GM19240 (cell line): Measurements from ENCODE around the gene TBCD.

Experiments
- DNase-seq: peaks from one replicate; pipeline ENCODE4 v3.0.0; 2011; ENCODE audit warnings: low spot score; ENCODE audit not compliant: insufficient read length

TBCD gene

DNA sequence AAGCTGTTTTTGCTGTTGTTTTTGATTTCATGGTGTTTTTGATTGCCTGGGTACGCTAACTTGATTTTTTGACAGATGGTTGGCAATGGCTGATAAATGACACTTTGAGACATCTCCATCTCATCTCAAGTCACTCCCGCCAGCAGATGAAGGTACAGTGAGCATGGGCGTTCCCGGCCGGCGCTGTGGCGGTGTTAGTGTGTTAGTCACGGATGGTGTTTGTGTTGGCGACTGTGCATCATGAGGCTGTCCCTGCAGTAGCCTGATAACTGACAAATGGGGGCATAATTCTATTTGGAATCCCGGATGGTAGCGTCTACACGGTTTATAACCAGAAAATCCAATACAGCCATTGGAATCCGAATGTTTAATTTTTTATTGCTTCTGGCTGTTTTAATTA, 169.6 kb downstream of the TBCD start:
- DNase-seq: no peak

DNA sequence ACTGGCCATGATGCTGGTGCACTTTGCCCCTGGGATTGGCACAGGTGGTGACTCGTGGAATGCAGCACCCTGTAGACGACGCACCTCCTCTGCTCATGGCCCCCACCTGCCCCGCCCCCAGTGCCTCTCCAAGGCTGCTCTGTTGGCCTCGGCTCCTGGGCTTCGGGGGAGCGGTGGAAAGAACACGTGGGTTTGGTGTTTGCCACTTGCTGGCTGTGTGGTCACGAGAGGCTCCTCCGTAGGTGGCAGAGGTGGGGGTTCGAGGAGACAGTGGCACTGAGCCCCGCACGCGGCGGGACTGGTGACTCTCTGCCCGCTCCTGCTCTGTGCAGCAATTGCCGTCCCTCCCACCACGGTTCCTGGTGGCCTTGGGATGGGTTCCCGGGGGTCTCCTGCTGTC, 170.8 kb downstream of the TBCD start:
- no peak for DNase-seq

DNA sequence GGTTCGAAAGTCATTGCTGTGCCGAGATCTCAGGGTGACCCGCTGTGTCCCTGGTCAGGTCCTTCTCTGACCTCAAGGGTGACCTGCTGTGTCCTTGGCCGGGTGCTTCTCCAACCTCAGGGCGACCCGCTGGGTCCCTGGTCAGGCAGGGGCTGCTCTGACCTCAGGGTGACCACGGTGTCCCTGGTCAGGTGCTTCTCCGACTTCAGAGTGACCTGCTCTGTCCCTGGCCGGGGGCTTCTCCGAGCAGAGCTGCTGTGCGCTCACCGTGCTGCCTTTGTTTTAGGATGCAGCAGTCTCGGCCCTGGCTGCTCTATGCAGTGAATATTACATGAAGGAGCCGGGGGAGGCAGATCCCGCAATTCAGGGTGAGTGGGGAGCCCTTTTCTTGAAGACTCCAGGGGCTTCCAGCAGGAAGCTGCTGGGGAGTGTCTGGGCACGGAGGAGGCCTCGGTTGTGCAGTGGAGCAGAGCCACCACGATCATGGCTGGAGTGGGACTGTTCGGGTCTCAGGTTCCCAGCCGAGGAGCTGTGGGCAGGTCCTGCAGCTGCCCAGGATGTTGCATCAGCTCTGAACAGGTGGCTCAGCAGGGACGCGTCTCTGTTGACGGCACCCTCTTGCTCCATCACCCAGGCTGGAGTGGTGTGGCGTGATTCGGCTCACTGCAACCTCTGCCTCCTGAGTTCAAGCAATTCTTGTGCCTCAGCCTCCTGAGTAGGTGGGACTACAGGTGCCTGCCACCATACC, 171.7 kb downstream of the TBCD start:
- no peak for DNase-seq

DNA sequence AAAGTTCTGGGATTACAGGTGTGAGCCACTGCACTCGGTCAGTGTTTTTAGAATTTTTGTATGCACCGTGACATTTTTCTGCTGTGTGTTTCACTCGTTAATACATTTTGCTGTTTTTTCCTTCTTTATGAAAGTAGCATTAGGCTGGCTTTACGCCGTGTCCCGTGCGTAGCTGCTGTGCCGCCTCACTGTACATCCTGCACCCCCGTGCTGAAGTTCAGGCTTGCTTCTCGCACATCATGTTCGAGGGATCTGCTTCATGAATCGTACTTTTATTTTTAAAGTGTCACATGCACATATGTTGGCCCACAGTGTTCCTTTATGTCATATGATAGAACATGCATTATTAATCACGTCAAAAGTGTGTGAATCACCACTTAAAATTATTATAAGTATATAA, 172.3 kb downstream of the TBCD start:
- no peak for DNase-seq

DNA sequence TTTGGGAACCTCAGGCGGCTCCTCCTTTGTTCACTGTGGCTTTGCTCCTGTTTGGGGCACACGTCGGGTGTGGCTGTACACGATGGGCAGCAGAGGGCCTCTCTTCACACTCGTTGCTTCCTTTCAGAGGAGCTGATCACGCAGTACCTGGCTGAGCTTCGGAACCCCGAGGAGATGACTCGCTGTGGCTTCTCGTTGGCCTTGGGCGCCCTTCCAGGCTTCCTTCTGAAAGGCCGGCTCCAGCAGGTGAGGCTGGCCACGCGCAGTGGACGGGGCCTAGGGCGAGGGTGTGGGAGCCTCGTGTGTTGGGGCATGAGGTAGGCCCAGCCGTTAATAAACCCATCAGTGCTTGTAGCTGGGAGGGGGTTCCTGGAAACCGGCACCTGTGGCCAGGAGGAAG, 172.9 kb downstream of the TBCD start:
- no peak for DNase-seq

DNA sequence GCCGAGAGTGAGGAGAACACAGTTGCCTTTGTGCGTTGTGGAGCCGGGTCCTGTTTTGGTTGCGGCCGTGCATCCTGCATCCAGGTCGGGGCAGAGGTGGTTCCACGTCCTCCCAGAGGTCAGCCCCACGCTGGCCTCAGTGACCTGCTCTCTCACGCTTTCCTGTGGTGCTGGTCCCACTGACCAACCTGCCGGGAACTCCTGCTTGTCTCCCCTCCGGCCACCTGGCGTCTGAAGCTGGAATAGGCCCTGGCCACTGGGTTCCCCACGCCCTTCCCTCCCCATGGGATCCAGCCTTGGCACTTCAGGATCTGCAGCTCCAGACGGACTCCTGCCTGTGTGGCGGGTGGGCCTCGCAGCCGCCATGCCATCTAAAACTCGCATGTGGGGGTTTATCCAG, 173.5 kb downstream of the TBCD start:
- no peak for DNase-seq

DNA sequence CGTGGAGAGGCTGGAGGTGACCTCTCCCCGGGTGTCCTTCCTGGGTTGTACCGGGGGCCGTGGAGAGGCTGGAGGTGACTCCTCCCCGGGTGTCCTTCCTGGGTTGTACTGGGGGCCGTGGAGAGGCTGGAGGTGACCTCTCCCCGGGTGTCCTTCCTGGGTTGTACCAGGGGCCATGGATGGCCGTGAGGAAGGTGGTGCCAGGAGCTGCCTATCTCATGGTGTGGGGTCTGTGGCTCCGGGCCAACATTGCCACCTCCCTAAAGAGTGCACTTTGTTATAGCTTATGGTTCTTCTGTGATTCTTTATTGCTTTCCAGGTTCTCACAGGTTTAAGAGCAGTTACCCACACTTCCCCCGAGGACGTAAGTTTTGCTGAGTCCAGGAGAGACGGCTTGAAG, 174.2 kb downstream of the TBCD start:
- no peak for DNase-seq

DNA sequence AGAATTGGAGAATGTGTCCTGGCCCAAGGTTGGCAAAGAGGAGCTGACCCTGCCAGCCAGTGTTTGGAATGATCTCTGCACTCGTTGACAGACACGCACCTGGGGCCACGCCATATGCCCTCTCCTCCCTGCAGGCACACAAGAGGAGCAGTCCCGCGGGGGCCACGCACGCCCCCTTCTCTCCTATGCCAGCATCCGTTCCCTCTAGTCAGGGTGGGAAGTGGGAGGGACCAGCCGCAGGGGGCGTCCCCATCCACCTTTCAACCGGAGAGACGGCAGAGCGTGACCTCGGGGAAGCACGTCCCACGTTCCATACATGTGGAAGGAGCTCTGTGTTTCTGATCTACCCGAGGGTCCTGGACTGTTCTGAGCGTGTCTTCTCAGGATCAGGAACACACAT, 174.9 kb downstream of the TBCD start:
- no peak for DNase-seq

DNA sequence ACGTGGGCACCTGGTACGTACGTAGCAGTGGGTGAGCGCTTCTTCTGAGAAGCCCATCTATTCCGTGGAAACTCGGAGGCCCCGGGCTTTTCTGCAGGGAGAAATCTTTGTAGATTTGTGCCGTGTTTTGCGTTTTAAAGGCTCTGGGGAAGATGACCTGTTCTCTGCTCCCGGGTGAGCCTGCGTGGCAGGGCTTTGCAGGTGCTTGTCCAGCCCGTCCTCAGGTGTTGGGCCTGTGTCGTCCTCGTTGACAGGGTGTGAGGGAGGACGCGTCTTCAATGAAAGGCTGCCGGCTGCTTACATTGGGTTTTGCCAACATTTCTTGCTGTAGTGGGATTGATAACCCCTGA, 175.4 kb downstream of the TBCD start:
- no peak for DNase-seq

DNA sequence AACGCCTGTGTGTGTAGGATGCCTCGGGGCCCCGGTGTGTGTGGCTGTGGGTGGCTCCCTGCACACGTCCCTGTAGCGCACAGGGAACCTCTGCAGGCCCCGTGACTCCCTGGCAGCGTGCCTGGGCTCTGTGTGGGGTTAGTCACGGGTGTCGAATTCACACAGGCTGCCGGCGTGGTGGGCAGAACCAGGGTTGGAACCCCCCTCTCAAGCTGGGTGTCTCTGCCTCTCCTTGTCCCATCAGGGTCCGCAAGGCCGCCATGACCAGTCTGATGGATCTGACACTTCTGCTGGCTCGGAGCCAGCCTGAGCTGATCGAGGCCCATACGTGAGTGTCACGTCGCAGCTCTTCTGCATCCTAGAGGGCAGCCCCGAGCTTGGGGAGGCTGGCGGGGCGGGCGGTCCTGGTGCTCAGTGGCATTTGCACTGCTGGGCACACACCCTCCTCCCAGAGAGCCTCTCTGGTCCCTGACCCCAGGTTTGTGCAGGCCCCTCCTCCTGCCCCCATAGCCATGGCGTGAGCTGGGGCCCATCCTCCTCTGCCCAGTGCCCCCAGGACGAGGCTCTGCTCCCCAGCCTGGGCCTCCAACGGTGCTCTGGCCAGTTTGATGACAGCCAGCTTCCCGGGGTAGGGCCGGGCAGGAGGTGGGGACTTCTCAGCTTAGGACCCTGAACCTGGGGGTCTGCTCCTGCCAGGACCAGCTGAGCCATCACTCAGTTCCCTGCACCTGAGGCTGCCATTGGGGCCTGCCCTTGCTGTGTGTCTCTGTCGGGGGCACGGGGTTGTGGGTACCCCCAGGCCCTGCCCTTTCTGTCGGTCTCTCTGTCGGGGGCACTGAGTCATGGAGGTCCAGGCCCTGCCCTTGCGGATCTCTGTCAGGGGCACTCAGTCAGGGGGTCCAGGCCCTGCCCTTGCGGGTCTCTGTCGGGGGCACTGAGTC, 176.1 kb downstream of the TBCD start:
- no peak for DNase-seq

DNA sequence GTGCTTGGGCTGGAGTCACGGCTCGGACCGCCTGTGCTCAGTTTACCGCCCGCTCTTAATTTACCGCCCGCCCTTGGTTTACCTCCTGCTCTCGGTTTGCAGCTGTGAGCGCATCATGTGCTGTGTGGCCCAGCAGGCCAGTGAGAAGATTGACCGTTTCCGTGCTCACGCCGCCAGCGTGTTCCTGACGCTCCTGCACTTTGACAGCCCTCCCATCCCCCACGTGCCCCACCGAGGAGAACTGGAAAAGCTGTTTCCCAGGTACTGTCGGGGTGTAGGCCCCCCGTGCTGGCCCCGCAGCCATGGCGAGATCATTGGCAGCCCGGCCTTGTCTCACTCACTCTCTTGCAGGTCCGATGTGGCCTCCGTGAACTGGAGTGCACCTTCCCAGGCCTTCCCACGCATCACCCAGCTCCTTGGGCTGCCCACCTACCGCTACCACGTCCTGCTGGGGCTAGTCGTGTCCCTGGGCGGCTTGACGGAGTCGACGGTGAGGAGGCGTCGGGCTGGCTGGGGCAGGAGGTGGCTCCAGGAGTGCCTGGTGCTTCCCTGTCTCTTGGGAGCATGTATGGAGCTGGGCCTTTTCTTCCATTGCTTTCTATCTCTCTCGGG, 177.3 kb downstream of the TBCD start:
- DNase-seq: no peak

DNA sequence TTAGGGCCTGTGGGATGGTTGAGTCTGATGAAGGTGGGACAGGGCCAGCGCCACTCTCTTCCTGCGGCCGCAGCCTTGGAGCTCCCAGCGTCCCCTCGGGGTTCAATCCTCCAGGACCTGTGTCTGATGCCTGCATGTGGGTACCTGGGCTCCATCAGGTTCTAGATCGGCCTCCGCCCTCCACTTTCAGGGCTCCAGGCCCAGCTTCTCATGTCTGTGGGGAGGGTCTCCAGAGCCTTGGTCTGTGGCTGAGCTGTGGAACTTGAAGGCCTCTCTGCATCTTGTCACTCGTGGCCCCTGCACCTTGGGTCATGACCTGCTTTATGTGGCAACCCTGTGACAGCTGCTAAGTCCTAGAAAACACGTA, 177.8 kb downstream of the TBCD start:
- DNase-seq: no peak

DNA sequence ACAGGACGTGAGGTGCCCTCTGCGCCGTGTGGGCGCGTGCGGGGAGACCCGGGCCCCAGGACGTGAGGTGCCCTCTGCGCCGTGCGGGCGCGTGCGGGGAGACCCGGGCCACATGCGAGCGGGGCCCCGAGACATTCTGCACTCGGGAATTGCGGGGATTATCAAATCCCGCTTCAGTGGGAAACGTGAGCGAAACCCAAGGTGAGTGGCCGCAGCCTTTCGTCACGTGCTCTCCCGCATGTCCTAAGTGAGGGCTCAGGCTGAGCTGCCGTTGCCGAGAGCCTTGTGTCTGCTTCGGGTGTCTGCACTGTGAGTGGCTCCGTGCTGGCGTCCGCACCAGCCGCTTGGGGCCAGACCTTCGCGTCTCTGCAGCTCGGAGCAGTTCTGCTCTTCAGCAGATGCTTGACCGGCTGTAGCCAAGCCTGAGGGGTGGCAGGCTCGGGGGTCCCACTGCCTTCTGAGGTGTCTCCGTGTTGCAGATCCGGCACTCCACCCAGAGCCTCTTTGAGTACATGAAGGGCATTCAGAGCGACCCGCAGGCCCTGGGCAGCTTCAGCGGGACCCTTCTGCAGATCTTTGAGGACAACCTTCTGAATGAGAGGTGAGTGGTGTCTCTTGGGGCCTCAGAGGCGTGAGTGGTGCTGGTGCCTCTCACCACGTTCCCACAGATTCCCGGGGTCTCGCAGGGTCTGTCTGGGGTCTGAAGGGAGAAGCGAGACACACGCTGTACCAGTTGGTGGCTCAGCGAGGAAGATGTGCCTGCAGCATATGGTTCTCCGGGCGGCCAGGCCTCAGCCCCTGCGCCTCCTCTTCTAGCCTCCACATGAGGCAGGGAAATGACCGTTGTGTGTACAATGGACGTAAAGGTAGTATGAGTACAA, 178.4 kb downstream of the TBCD start:
- DNase-seq: no peak

DNA sequence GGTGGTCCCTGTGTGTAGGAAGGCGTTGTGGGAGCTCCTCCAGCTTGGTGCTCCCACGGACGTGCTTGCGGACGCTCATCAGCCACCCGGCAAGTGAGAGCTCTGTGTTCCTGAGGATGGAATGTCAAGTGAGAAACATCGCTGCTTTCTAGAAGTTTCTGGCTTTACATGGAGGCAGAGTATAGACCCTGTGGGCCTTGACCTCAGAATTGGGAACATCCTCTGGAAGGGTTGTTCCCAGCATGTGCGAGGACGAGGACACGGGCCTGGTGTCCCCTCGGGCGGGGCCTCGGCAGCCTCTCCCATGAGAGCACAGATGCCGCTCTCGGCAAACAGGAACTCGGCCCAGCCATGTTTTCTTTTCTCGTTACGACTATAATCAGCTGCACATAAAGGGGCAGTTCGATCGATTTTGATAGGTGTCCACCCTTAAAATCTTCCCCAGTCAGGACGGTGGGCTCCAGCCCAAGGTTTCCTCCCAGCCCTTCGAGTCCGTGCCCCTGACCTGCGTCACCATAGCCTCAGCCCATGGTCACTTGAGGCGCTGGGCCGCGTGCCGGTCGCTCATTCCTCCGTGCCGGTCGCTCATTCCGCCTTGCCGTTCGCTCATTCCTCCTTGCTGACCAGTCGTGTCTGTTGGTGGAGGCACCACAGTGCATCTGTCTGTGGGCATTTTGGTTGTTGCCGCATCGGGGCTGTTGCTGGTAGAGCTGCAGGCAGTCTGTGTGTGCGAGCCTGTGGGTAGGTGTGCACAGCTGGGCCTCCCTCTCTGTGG, 179.2 kb downstream of the TBCD start:
- no peak for DNase-seq

DNA sequence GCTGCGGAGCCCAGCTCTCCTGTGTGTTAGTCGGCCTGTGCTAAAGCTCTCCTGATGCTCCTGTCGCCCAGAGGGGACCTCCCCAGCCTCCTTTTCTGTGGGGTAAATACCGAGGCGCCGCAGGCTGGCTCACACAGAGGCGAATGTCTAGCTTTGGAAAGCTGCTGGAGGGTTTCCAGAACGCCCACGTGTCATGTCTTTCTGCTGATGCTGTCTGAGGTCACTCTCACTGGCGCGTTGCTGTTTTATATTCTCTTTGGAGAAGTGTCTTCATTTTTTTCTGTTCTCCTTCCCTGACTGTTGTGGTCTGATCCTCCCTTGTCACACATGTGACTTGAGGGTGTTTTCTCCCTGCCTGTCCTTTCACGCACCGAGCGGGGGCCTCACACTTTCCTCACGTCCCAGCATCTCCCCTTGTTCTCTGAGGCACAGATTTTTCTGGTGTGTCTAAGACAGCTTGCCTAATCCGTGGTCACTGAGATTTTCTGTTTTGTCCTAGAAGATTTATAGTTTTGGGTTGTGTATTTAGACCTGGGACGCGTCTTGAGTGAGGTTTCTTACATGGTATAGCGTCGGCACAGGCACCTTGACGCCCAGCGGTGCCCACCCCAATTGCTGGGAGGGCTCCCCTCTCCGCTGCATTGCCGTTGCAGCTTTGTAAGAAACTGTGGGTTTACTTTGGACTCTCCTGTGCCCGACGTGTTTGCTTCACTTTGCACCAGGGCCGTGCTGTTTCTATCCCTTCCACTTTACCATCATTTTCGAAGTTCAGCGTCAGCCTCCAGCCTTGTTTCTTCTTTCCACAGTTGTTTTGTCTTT, 180.0 kb downstream of the TBCD start:
- no peak for DNase-seq

DNA sequence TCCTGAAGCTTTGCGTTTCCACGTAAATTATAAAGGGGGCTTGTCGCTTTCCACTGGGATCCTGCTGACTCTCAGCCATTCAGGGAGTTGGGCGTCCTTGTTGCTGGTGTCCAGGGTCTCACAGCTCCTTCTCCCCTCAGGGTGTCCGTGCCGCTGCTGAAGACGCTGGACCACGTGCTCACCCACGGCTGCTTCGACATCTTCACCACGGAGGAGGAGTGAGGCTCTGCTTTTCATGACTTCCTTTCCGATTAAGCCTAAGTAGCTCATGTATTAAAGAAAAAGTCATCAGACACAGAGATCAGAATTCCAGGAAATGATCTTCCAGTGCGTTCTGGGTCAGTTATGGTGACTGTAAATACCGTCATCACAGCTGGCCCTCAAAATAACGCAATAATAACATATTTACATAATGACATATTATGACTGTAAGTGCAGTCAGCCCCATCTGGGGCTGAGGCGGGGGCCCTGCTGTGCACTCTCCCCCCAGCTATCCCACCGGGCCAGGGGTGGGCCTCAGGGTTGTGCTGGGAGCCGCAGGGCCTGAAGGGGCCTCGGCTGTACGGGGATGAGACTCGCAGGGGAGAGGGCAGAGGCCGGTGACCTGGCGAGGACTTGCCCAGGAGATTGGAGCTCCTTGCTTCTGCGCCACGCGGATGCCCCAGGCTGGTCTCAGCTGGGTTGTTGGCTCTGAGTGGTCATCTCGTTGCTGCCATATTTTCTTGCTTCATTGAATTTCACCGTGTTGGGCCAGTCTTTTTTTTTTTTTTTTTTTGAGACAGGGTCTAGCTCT, 180.8 kb downstream of the TBCD start:
- DNase-seq: no peak

DNA sequence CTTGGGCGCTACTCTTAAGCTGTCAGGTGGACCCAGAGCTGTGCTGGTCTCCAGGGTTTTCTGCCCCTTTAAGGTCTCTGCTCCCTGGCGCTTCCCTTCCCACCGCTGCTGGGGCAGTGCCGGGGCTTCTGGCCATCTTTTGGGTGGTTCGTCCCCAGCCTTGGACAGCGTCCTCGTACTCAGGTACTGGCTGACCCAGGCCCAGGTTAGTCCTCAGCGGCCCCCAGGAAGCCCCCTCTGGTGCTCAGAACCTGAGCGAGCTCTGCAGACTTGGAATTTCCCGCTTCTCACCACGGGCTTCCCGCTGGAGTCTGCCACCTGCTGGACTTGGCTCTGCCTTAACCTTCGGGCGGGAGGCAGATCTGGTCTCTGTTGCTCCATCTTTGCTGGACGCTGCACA, 182.0 kb downstream of the TBCD start:
- DNase-seq: no peak

DNA sequence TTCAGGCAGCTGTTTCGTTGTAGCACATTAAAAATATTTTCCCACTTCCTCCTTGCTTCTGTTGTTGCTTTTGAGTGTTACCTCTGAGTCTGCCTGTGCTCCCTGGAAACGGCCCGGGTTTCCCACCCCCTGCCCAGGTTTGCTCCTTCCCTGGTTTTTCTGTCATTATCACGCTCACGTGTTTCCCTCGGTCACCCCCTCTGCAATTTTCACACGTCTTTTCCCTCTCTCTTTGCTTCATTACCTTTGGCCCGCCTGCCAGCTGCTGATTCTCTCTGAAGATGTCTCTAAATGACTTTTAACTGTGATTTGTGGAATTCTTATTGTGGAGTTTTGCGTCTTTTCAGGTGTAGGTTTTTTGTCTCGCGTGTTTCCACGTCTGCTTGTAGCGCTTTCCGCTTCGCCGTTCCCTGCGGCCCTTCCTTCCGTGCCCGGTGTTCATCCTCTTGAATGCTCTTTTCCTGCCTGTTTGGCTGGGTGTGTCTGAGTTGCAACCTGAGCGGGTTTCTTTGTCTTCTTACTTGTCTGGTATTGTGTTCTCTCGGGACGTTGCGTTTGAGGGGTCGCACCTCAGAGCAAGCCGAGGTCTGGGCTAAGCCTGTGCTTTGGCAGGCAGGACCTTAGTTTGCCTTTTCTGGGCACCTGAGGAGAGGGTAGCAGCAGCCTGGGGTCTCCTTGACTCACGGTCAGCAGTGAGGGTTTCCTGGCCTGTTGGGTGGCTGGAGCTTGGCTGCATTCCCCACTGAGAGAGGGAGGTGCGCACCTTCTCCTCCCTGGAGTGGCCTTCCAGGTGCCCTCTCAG, 184.3 kb downstream of the TBCD start:
- DNase-seq: no peak
